ENCODE measurements around the gene FKBP4.

DNA sequence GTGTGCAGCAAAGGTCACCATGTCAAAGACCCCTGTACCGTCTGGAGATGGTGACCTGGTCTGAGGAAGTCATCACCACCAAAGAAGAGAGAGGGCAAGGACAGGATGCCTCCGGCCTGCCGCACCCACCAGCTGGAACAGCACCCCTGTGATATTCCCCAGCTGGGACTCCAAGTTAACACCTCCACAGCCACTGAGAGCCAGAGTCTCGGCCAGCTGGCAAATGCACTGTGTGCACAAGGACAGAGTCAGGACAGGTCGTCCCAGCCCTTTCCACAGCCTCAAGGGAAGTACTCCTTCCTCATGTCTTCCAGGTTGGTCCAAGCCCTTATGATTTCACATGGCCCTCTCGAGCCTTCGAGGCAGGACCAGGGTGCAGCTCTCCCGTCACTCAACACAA is 19.3 kb upstream of the FKBP4 start:
- TF ChIP-seq, protein P1, sequence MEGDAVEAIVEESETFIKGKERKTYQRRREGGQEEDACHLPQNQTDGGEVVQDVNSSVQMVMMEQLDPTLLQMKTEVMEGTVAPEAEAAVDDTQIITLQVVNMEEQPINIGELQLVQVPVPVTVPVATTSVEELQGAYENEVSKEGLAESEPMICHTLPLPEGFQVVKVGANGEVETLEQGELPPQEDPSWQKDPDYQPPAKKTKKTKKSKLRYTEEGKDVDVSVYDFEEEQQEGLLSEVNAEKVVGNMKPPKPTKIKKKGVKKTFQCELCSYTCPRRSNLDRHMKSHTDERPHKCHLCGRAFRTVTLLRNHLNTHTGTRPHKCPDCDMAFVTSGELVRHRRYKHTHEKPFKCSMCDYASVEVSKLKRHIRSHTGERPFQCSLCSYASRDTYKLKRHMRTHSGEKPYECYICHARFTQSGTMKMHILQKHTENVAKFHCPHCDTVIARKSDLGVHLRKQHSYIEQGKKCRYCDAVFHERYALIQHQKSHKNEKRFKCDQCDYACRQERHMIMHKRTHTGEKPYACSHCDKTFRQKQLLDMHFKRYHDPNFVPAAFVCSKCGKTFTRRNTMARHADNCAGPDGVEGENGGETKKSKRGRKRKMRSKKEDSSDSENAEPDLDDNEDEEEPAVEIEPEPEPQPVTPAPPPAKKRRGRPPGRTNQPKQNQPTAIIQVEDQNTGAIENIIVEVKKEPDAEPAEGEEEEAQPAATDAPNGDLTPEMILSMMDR (IDR thresholded peaks at IDR 0.05), result no peak
- TF ChIP-seq POLR2A (IDR thresholded peaks at IDR 0.05), result no peak
- TF ChIP-seq POLR2AphosphoS5 (IDR thresholded peaks at IDR 0.05), result no peak
- no peak for TF ChIP-seq EP300 (IDR thresholded peaks at IDR 0.05)

All from stomach (tissue), 4 donors.